Neural crest cell (in vitro differentiated cells): ENCODE data around the gene RUNX1. TPM values are rescaled to one million over a fixed set of nuclear protein-coding genes. Genes with fewer than 3 reads are reported as not detected.

ENCODE experiments used
- DNase-seq: peaks from one replicate; pipeline ENCODE4 v3.0.0; 2021; ENCODE audit warnings: low read depth, mixed read lengths, low spot score
- H3K27ac Mint-ChIP-seq: one replicate; pipeline ENCODE4 v1.8.0; 2021; ENCODE audit warnings: mild to moderate bottlenecking, mixed read lengths; ENCODE audit not compliant: unreplicated experiment
- H3K27me3 Mint-ChIP-seq: 2 replicates; pipeline ENCODE4 v1.8.0; 2021; ENCODE audit warnings: low read depth, mild to moderate bottlenecking, mixed read lengths
- H3K36me3 Mint-ChIP-seq: 2 replicates; pipeline ENCODE4 v1.8.0; 2021; ENCODE audit warnings: low read depth, mild to moderate bottlenecking, mixed read lengths
- H3K4me1 Mint-ChIP-seq: 2 replicates; pipeline ENCODE4 v1.8.0; 2021; ENCODE audit warnings: mixed read lengths
- H3K4me3 Mint-ChIP-seq: one replicate; pipeline ENCODE4 v1.8.0; 2021; ENCODE audit warnings: mild to moderate bottlenecking, mixed read lengths
- H3K9me3 Mint-ChIP-seq: 2 replicates; pipeline ENCODE4 v1.8.0; 2021; ENCODE audit warnings: mixed read lengths
- CTCF ChIP-seq: fragments of 200-600 bp; sonication (generic); conservative IDR thresholded peaks from 2 replicates; pipeline ENCODE4 v1.5.0; 2021; ENCODE audit warnings: antibody characterized with exemption, mild to moderate bottlenecking
- total RNA-seq: library from RNA; stranded (reverse); gene quantifications from 2 replicates; pipeline ENCODE4 v1.2.1, GENCODE V29; 2021

The RUNX1 gene
- total RNA-seq, 1 donor from 2014 or later = 0.63 TPM

GRCh38 chr21:34888569-34889319 is 160.4 kb downstream of the RUNX1 start:
- H3K9me3 Mint-ChIP-seq = no peaks in the 10 kb centered on the region
- TF ChIP-seq CTCF = no peak
- peak overlapping the region; percentile 93 for H3K4me3 Mint-ChIP-seq
- peaks cover 24% of the 10 kb centered on the region for H3K4me1 Mint-ChIP-seq
- no peaks in the 10 kb centered on the region for H3K36me3 Mint-ChIP-seq
- H3K27me3 Mint-ChIP-seq = peaks cover 87% of the 10 kb centered on the region
- DNase-seq = peak; percentile 73
- H3K27ac Mint-ChIP-seq = no peak overlapping the region

GRCh38 chr21:34887725-34888568 is 161.2 kb downstream of the RUNX1 start:
- Mint-ChIP-seq H3K4me3 (peak overlapping the region; percentile 90), H3K4me1 (peaks cover 24% of the 10 kb centered on the region), H3K27me3 (peaks cover 87% of the 10 kb centered on the region), H3K36me3 (no peaks in the 10 kb centered on the region), H3K27ac (no peak overlapping the region), H3K9me3 (no peaks in the 10 kb centered on the region)
- peak; percentile 14 for DNase-seq
- no peak for TF ChIP-seq CTCF

GRCh38 chr21:34887105-34887442 is 162.0 kb downstream of the RUNX1 start:
- DNase-seq = no peak
- Mint-ChIP-seq H3K4me1 (peaks cover 24% of the 10 kb centered on the region), H3K9me3 (no peaks in the 10 kb centered on the region), H3K27me3 (peaks cover 86% of the 10 kb centered on the region), H3K36me3 (no peaks in the 10 kb centered on the region), H3K27ac (no peak overlapping the region), H3K4me3 (peak overlapping the region; percentile 90)
- TF ChIP-seq CTCF = no peak

GRCh38 chr21:34886240-34887104 is 162.6 kb downstream of the RUNX1 start:
- Mint-ChIP-seq H3K4me3 (peak overlapping the region; percentile 78), H3K27me3 (peaks cover 82% of the 10 kb centered on the region), H3K4me1 (peaks cover 22% of the 10 kb centered on the region), H3K27ac (no peak overlapping the region), H3K9me3 (no peaks in the 10 kb centered on the region), H3K36me3 (no peaks in the 10 kb centered on the region)
- peak; percentile 24 for DNase-seq
- TF ChIP-seq CTCF = no peak

- no peaks in the 10 kb centered on the region for H3K36me3 Mint-ChIP-seq
- DNase-seq = no peak
- no peak for TF ChIP-seq CTCF
- no peaks in the 10 kb centered on the region for H3K9me3 Mint-ChIP-seq
- H3K4me3 Mint-ChIP-seq = peak overlapping the region; percentile 78
- peaks cover 80% of the 10 kb centered on the region for H3K27me3 Mint-ChIP-seq
- no peak overlapping the region for H3K27ac Mint-ChIP-seq
- peaks cover 18% of the 10 kb centered on the region for H3K4me1 Mint-ChIP-seq
Measured at GRCh38 chr21:34885626-34886239, 163.4 kb downstream of the RUNX1 start.
